Neural progenitor cell (in vitro differentiated cells): ENCODE data around the gene LIAS. TPM values are rescaled to one million over a fixed set of nuclear protein-coding genes. Genes with fewer than 3 reads are reported as not detected.

ENCODE experiments used
- DNase-seq: peaks from one replicate; pipeline ENCODE4 v3.0.0-alpha.2; 2016; ENCODE audit warnings: low spot score
- H2AFZ ChIP-seq: fragments of 200-600 bp; sonication (generic); replicated peaks from 2 replicates; pipeline ENCODE4 v1.6.1; 2016; ENCODE audit warnings: antibody characterized with exemption
- H3F3A ChIP-seq: fragments of 200-600 bp; sonication (generic); 2 replicates; pipeline ENCODE4 v1.6.1; 2016; ENCODE audit warnings: antibody characterized with exemption, low read depth
- H3K27ac ChIP-seq: fragments of 200-600 bp; sonication (generic); 2 replicates; pipeline ENCODE4 v1.5.1; 2016; ENCODE audit warnings: mild to moderate bottlenecking
- H3K27me3 ChIP-seq: fragments of 200-600 bp; sonication (generic); 2 replicates; pipeline ENCODE4 v1.6.1; 2016; ENCODE audit warnings: mild to moderate bottlenecking, moderate library complexity
- H3K36me3 ChIP-seq: fragments of 200-600 bp; sonication (generic); 2 replicates; pipeline ENCODE4 v1.5.1; 2016
- H3K4me1 ChIP-seq: fragments of 200-600 bp; sonication (generic); 2 replicates; pipeline ENCODE4 v1.6.1; 2016; ENCODE audit warnings: mixed run types
- H3K4me2 ChIP-seq: fragments of 200-600 bp; sonication (generic); 2 replicates; pipeline ENCODE4 v1.6.1; 2016
- H3K4me3 ChIP-seq: fragments of 200-600 bp; sonication (generic); 2 replicates; pipeline ENCODE4 v1.5.1; 2016
- H3K79me2 ChIP-seq: fragments of 200-600 bp; sonication (generic); 2 replicates; pipeline ENCODE4 v1.6.1; 2016; ENCODE audit warnings: low read depth
- H3K9ac ChIP-seq: fragments of 200-600 bp; sonication (generic); 2 replicates; pipeline ENCODE4 v1.6.1; 2016
- H3K9me3 ChIP-seq: fragments of 200-600 bp; sonication (generic); 2 replicates; pipeline ENCODE4 v1.5.1; 2016; ENCODE audit warnings: low read depth
- H4K20me1 ChIP-seq: fragments of 200-600 bp; sonication (generic); 2 replicates; pipeline ENCODE4 v1.6.1; 2016; ENCODE audit warnings: low read depth
- H3K27ac Mint-ChIP-seq: 3 replicates; pipeline ENCODE4 v1.8.0; 2021; ENCODE audit warnings: mixed read lengths
- H3K27me3 Mint-ChIP-seq: 2 replicates; pipeline ENCODE4 v1.8.0; 2022; ENCODE audit warnings: low read depth, mild to moderate bottlenecking, inconsistent platforms, moderate library complexity, mixed read lengths; ENCODE audit not compliant: insufficient read depth
- H3K36me3 Mint-ChIP-seq: 3 replicates; pipeline ENCODE4 v1.8.0; 2021; ENCODE audit warnings: mixed read lengths
- H3K4me1 Mint-ChIP-seq: 3 replicates; pipeline ENCODE4 v1.8.0; 2021; ENCODE audit warnings: mixed read lengths
- H3K4me3 Mint-ChIP-seq: 3 replicates; pipeline ENCODE4 v1.8.0; 2021; ENCODE audit warnings: mild to moderate bottlenecking, moderate library complexity, mixed read lengths
- H3K9me3 Mint-ChIP-seq: 3 replicates; pipeline ENCODE4 v1.8.0; 2020; ENCODE audit warnings: mixed read lengths
- CTCF ChIP-seq: fragments of 200-600 bp; sonication (generic); IDR thresholded peaks from 2 replicates; pipeline ENCODE4 v1.5.1; 2017; ENCODE audit warnings: antibody characterized with exemption, mild to moderate bottlenecking
- EZH2 ChIP-seq: fragments of 200-600 bp; sonication (generic); IDR thresholded peaks from 2 replicates; pipeline ENCODE4 v1.6.1; 2017; ENCODE audit warnings: antibody characterized with exemption, mild to moderate bottlenecking, moderate library complexity
- EZH2phosphoT487 ChIP-seq: fragments of 200-600 bp; sonication (generic); IDR thresholded peaks from 2 replicates; pipeline ENCODE4 v1.6.1; 2017; ENCODE audit warnings: antibody characterized with exemption
- total RNA-seq: library from RNA; depleted of rRNA; stranded (reverse); fragments of >200 nt; gene quantifications from 2 replicates; pipeline ENCODE4 v1.2.3, GENCODE V29; 2015; ENCODE audit warnings: low replicate concordance

Gene LIAS
- total RNA-seq, 1 donor from 2014 or later: 30.5 TPM

DNA sequence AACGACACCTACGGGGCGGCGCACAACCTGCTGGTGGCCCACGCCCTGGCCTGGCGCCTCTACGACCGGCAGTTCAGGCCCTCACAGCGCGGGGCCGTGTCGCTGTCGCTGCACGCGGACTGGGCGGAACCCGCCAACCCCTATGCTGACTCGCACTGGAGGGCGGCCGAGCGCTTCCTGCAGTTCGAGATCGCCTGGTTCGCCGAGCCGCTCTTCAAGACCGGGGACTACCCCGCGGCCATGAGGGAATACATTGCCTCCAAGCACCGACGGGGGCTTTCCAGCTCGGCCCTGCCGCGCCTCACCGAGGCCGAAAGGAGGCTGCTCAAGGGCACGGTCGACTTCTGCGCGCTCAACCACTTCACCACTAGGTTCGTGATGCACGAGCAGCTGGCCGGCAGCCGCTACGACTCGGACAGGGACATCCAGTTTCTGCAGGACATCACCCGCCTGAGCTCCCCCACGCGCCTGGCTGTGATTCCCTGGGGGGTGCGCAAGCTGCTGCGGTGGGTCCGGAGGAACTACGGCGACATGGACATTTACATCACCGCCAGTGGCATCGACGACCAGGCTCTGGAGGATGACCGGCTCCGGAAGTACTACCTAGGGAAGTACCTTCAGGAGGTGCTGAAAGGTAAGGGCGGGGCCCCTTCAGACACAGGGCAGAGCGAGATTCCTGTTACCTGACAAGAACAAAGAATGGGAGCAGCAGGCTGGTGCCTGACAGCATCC is 11.8 kb upstream of the LIAS start:
- H3K9me3 ChIP-seq: no peaks in the 10 kb centered on the region
- no peak overlapping the region for H3K9ac ChIP-seq
- peak overlapping the region; percentile 15 for H3K4me3 ChIP-seq
- no peak overlapping the region for H3K27ac ChIP-seq
- Mint-ChIP-seq H3K36me3 (peaks cover 7% of the 10 kb centered on the region), H3K9me3 (no peaks in the 10 kb centered on the region), H3K27me3 (peaks cover 4% of the 10 kb centered on the region), H3K4me3 (no peak overlapping the region), H3K27ac (no peak overlapping the region), H3K4me1 (no peaks in the 10 kb centered on the region)
- no peaks in the 10 kb centered on the region for H3K27me3 ChIP-seq
- H3K4me2 ChIP-seq: peak overlapping the region; percentile 43
- H4K20me1 ChIP-seq: peaks cover 7% of the 10 kb centered on the region
- no peaks in the 10 kb centered on the region for H3K4me1 ChIP-seq
- H3K79me2 ChIP-seq: no peaks in the 10 kb centered on the region
- peaks cover 5% of the 10 kb centered on the region for H3K36me3 ChIP-seq
- H3F3A ChIP-seq: peaks cover 46% of the 10 kb centered on the region
- no peak overlapping the region for H2AFZ ChIP-seq
- DNase-seq: peak; percentile 49
- TF ChIP-seq EZH2phosphoT487 (no peak), EZH2 (no peak), CTCF (no peak)

- no peaks in the 10 kb centered on the region for H3K4me1 Mint-ChIP-seq
- H3K4me3 Mint-ChIP-seq: no peak overlapping the region
- no peaks in the 10 kb centered on the region for H3K9me3 ChIP-seq
- no peaks in the 10 kb centered on the region for H3K9me3 Mint-ChIP-seq
- H3K27me3 ChIP-seq: no peaks in the 10 kb centered on the region
- no peak overlapping the region for H3K4me3 ChIP-seq
- no peak overlapping the region for H3K27ac Mint-ChIP-seq
- no peak for DNase-seq
- no peak for TF ChIP-seq EZH2phosphoT487
- TF ChIP-seq EZH2: no peak
- no peak for TF ChIP-seq CTCF
- no peak overlapping the region for H2AFZ ChIP-seq
- peaks cover 40% of the 10 kb centered on the region for H4K20me1 ChIP-seq
- no peak overlapping the region for H3K4me2 ChIP-seq
- H3K4me1 ChIP-seq: no peaks in the 10 kb centered on the region
- peak overlapping the region; percentile 27 for H3K27ac ChIP-seq
- peaks cover 31% of the 10 kb centered on the region for H3K36me3 ChIP-seq
- no peak overlapping the region for H3K9ac ChIP-seq
- H3K27me3 Mint-ChIP-seq: peaks cover 4% of the 10 kb centered on the region
- peaks cover 30% of the 10 kb centered on the region for H3K36me3 Mint-ChIP-seq
- peaks cover 21% of the 10 kb centered on the region for H3K79me2 ChIP-seq
- H3F3A ChIP-seq: peaks cover 82% of the 10 kb centered on the region
Observed at GRCh38 chr4:39450618-39451017, 8.2 kb upstream of the LIAS start.

GRCh38 chr4:39451423-39452023 is 7.3 kb upstream of the LIAS start:
- Histone ChIP-seq H3K9ac (no peak overlapping the region), H3K79me2 (peaks cover 30% of the 10 kb centered on the region), H4K20me1 (peaks cover 49% of the 10 kb centered on the region), H3F3A (peaks cover 85% of the 10 kb centered on the region), H3K27me3 (no peaks in the 10 kb centered on the region), H3K4me2 (no peak overlapping the region), H3K4me1 (peaks cover 6% of the 10 kb centered on the region), H3K36me3 (peaks cover 39% of the 10 kb centered on the region), H3K4me3 (no peak overlapping the region), H3K9me3 (no peaks in the 10 kb centered on the region), H3K27ac (no peak overlapping the region), H2AFZ (no peak overlapping the region)
- Mint-ChIP-seq H3K4me3 (no peak overlapping the region), H3K4me1 (peaks cover under 1% of the 10 kb centered on the region), H3K36me3 (peaks cover 31% of the 10 kb centered on the region), H3K9me3 (no peaks in the 10 kb centered on the region), H3K27me3 (peaks cover 2% of the 10 kb centered on the region), H3K27ac (no peak overlapping the region)
- TF ChIP-seq CTCF (no peak), EZH2 (no peak), EZH2phosphoT487 (no peak)
- no peak for DNase-seq
